D721Med (cell line): ENCODE measurements around the gene IGF2.

Experiments
- DNase-seq: peaks from one replicate; pipeline ENCODE4 v3.0.0; 2011; ENCODE audit warnings: low spot score; ENCODE audit not compliant: insufficient read length
- FAIRE-seq: peaks from 2 replicates; lab custom pipeline; 2011; peaks lifted over from hg19 to GRCh38; lab: Jason Lieb, UNC
- CTCF ChIP-seq: IDR thresholded peaks from 2 replicates; pipeline ENCODE4 v1.5.1; 2012; ENCODE audit warnings: mild to moderate bottlenecking, control low read depth; ENCODE audit not compliant: insufficient read depth; ENCODE audit errors: missing control alignments

Gene IGF2

DNA sequence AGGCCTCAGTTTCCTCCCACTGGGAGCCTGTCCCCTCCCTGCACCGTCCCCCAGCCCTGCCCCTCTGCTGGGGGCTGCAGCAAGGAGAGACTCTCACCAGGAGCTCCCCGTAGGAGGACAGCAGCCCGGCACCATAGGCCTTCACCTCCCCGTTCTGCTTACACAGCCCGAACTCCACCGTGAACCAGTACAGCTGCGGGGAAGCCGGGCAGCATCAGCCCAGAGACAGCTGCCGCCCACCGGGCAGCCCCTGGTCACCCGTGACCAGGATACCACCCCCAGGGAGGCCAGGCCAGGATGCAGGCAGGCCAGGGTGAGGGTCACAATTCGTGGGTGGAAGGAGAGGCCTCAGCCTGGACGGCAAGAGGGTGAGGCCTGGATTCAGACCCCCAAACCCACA is 26.4 kb upstream of the IGF2 start:
- no peak for DNase-seq
- no peak for TF ChIP-seq CTCF
- no peak for FAIRE-seq

DNA sequence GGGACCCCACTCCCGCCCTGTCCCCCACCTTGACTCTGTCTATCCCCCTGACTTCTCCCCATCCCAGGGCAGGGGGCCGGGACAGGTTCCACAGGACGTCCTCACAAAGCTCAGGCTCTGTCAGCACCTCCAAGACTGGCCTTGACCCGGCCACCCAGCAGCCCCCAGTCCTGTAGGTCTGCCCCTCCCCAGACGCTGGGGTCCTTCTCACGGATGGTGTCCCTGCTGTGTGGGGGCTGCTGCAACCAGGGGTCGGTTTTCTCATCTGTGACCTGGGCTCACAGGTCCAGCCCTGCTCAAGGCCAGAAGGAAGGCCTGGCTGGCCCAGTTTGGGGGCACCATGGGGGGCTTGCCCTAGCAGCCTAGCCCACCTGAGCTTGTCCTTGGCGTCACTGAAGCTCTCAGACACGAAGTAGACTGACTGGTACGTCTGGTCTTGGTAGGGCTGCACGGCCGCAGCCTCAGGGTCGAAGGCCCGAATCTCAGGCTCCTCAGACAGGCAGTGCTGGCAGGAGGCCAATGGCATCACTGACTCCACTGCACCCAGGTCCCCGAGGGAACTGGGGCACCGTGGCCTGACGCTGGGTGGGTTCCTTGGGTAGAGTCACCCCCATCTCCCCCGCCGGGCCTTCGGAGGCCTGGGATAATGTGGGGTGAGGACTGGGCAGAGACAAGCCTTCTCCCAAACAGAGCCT is 25.8 kb upstream of the IGF2 start:
- DNase-seq (no peak), FAIRE-seq (no peak)
- no peak for TF ChIP-seq CTCF

GRCh38 chr11:2164081-2164480 is 24.9 kb upstream of the IGF2 start:
- TF ChIP-seq CTCF = no peak
- FAIRE-seq (no peak), DNase-seq (no peak)

DNA sequence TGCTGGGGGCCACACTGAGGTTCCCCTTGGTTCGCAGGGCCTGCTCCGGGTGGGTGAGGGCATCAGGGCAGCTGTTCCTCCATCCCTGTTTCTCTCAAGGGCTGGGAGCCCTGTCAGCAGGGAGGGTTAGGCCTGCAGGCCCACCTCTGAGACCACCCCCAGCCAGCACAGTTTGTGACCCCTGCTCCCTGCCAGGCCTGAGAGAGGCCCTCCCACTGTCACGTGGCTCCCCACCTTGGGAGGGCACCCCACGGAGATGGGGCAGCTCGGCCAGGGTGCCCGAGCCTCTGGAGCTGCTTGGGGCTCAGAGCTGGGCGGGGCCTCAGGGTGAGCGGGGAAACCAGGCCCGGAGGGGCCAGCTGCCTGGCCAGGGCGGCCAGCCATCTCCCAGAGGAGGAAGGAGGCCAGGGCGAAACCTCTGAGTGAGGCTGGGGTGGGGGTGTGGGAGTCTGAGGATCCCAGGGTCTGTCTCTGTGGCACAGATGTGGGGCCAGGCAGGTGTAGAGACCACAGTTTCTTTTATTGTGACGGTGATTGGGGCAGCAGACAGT is 24.3 kb upstream of the IGF2 start:
- FAIRE-seq = no peak
- TF ChIP-seq CTCF = no peak

DNA sequence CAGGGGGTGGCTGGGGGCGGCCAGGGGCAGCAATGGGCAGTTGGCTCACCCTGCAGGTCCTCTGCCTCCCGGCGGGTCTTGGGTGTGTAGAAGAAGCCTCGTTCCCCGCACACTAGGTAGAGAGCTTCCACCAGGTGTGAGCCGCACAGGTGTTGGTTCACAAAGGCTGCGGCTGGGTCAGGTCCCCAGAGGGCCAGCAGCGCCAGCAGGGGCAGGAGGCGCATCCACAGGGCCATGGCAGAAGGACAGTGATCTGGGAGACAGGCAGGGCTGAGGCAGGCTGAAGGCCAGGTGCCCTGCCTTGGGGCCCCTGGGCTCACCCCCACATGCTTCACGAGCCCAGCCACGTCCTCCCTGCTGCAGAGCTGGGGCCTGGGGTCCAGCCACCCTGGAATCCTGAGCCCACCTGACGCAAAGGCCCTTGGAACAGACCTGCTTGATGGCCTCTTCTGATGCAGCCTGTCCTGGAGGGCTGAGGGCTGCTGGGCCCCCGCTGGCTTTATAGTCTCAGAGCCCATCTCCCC is 21.6 kb upstream of the IGF2 start, which contains the start of gene INS:
INS (minus strand) TSS at position 474 of the 524 bp plus-strand sequence; CDS start at position 236, 238 bp downstream.
- FAIRE-seq = no peak
- DNase-seq = no peak
- no peak for TF ChIP-seq CTCF

More for the DNA sequence above, 24.3 kb upstream of the IGF2 start:
- no peak for DNase-seq

- no peak for FAIRE-seq
- TF ChIP-seq CTCF = no peak
- DNase-seq = no peak
Observed at GRCh38 chr11:2159536-2160413, 20.6 kb upstream of the IGF2 start.
